ENCODE measurements around the gene POLR3K.

Gene POLR3K

DNA sequence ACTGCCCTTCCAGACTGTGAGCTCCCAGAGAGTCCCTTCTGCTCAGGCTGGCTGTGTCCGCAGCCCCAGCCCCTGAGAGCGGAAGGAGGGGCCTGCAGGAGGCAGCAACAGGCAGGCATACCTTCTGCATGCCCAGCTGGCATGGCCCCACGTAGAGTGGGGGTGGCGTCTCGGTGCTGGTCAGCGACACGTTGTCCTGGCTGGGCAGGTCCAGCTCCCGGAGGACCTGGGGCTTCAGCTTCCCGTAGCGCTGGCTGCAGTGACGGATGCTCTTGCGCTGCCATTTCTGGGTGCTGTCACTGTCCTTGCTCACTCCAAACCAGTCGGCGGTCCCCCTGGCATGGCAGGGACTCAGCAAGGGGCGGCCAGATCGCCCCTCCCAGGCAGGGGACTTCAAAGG lies 10.1 kb upstream of the POLR3K start:
- TF ChIP-seq, protein P1, sequence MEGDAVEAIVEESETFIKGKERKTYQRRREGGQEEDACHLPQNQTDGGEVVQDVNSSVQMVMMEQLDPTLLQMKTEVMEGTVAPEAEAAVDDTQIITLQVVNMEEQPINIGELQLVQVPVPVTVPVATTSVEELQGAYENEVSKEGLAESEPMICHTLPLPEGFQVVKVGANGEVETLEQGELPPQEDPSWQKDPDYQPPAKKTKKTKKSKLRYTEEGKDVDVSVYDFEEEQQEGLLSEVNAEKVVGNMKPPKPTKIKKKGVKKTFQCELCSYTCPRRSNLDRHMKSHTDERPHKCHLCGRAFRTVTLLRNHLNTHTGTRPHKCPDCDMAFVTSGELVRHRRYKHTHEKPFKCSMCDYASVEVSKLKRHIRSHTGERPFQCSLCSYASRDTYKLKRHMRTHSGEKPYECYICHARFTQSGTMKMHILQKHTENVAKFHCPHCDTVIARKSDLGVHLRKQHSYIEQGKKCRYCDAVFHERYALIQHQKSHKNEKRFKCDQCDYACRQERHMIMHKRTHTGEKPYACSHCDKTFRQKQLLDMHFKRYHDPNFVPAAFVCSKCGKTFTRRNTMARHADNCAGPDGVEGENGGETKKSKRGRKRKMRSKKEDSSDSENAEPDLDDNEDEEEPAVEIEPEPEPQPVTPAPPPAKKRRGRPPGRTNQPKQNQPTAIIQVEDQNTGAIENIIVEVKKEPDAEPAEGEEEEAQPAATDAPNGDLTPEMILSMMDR (IDR thresholded peaks at IDR 0.05; ENCODE audit: insufficient read depth, low read depth, low read length, missing control alignments): no peak
- DNase-seq (ENCODE audit: low read depth): no peak
- H3K4me3 ChIP-seq (ENCODE audit: low read depth, low read length): no peak overlapping the region

DNA sequence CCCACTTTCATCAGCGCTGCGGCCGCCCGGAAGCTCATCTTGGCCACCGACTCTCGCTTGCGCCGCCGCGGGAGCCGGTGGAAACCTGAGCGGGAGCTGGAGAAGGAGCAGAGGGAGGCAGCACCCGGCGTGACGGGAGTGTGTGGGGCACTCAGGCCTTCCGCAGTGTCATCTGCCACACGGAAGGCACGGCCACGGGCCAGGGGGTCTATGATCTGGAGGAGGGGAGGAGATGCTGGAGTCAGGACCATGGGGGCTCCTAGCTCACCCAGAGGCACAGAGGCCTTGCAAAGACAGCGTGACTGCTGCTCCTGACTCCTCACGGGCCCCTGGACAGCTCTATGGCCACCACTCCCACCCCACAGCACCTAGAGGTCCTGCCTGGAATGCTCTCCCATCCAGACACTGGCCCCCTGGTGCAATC lies 9.6 kb upstream of the POLR3K start:
- TF ChIP-seq, protein P1 (IDR thresholded peaks at IDR 0.05; ENCODE audit: insufficient read depth, low read depth, low read length, missing control alignments): no peak

DNA sequence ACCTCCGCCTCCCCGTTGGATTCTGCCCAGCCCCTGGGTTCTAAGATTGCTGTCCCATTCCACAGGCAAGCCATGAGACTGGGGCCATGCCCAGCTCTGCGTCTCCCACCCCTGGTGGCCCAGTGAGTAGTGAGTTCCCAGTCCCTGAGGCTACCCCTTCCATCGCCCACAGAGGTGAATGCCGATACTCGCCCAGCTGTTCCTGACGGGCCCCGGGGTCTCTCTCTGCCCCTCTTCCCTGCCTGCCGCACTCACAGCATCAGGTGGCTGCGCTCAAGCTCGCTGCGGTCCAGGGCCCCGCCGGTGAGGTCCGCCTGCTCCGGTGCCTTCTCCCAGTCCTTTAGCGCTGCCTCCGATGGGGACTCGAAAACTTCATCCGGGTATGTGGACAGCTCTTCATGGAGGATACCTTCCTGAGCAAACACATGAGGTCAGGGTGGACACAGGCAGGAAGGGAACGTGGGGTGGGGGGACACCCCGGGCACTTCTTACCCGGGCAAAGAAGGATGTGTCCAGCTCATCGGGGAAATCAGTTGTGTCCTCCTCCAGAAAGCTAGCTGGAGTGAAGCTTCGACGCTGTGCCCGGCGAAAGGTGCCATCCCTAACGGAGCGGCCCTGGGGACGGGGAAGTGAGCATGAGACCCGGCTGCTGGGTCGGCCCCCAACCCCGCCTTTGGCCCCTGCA lies 9.0 kb upstream of the POLR3K start:
- DNase-seq (ENCODE audit: low read depth): no peak

More for the DNA sequence above, 9.6 kb upstream of the POLR3K start:
- DNase-seq (ENCODE audit: low read depth): no peak
- H3K4me3 ChIP-seq (ENCODE audit: low read depth, low read length): no peak overlapping the region

DNA sequence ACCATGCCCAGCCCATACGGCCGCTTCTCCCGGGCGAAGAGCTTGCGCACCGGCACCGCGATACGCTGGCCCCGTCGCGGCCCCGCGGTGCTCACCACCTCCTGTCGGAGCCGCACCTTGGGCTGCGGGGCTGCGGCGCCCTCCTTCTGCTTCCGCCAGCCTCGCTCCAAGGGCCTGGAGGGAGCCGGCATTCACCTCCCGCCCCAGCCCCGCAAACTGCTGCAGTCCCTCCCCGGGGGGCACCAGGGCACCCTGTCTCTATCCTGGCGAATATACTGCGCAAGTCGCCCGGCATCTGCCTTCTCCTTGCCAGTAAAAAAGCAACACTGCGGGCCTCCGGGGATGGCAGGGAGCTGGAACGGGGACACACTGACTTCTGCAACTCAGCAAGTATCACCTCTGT lies 8.5 kb upstream of the POLR3K start:
- no peak for DNase-seq (ENCODE audit: low read depth)
- TF ChIP-seq, protein P1 (IDR thresholded peaks at IDR 0.05; ENCODE audit: insufficient read depth, low read depth, low read length, missing control alignments): no peak
- H3K4me3 ChIP-seq (ENCODE audit: low read depth, low read length): no peak overlapping the region

More for the DNA sequence above, 9.0 kb upstream of the POLR3K start:
- no peak overlapping the region for H3K4me3 ChIP-seq (ENCODE audit: low read depth, low read length)
- TF ChIP-seq, protein P1 (IDR thresholded peaks at IDR 0.05; ENCODE audit: insufficient read depth, low read depth, low read length, missing control alignments): no peak

DNA sequence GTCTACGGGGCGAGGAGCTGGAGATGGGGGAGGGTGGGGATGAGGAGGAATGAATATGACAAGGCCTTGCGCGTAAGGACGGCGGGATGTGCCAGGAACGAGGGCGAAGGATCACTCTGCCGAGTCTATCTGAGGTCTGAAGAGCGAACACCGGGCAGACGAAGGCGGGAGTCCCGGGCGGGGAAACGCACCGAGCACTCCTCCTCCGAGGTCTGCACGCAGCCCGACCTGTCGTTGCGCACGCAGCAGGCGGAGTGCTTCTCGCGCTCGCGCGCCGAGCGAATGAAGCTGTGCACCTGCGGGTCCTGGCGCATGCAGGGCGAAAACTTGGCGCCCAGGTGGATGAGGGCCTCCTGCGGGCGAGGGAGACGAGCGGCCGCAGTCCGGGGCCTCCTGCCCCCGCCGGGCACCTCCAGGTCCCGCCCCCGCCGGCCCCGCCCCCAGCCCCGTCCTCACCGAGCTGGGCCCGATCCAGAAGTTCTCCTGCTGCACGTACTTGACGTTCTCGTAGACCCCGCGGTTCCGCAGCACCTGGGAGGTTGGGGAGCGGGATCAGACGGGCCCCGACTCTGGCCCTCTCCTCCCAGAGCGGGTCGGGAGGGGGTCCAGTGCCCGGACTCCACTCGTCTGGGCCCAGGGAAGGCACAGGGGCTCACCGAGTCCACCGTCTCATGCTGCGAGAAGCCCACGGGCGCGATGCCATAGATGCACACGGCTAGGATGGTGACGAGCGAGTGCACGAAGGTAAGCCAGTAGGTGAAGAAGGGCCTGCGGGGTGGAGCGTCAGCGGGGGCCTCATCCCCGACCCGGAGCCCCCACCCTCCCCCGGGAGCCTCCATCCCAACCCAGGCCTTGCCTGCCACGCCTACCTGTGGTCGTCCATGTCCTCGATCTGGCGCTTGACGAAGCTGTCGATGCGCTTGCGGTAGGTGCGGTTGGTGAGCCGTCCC lies 7.8 kb upstream of the POLR3K start:
- no peak for DNase-seq (ENCODE audit: low read depth)
- H3K4me3 ChIP-seq (ENCODE audit: low read depth, low read length): no peak overlapping the region
- TF ChIP-seq, protein P1 (IDR thresholded peaks at IDR 0.05; ENCODE audit: insufficient read depth, low read depth, low read length, missing control alignments): no peak

DNA sequence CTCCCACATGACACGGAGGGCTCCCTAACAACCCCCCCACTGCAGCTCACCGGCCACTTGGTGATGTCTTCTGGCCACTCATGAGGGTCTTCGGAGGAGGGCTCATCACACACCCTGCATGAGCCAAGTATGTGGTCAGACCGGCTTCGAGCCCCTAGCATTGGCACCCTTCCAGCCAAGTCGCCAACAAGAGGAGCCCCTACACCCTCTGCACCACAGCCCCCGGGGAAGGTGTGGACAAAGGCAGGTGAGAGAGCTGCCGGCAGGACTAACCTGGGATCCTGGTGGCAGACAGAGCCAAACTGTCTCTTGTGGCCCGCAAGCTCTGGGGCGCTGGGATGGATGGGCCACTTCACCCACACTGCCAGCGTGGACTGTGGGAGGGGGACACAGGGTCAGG lies 6.8 kb upstream of the POLR3K start:
- no peak overlapping the region for H3K4me3 ChIP-seq (ENCODE audit: low read depth, low read length)
- DNase-seq (ENCODE audit: low read depth): no peak
- TF ChIP-seq, protein P1 (IDR thresholded peaks at IDR 0.05; ENCODE audit: insufficient read depth, low read depth, low read length, missing control alignments): no peak

Data from GM12865 (cell line).